Nephron progenitor cell (in vitro differentiated cells): Measurements from ENCODE around the gene ZNF487.

Experiments used
- DNase-seq: peaks from one replicate; pipeline ENCODE4 v3.0.0; 2021
- H3K27ac Mint-ChIP-seq: 2 replicates; pipeline ENCODE4 v1.8.0; 2021; ENCODE audit warnings: mild to moderate bottlenecking, moderate library complexity, mixed read lengths
- H3K27me3 Mint-ChIP-seq: 2 replicates; pipeline ENCODE4 v1.8.0; 2021; ENCODE audit warnings: mild to moderate bottlenecking, low read depth, mixed read lengths; ENCODE audit not compliant: poor library complexity
- H3K36me3 Mint-ChIP-seq: 2 replicates; pipeline ENCODE4 v1.8.0; 2021; ENCODE audit warnings: low read depth, mixed read lengths
- H3K4me1 Mint-ChIP-seq: 2 replicates; pipeline ENCODE4 v1.8.0; 2021; ENCODE audit warnings: mixed read lengths
- H3K4me3 Mint-ChIP-seq: 2 replicates; pipeline ENCODE4 v1.8.0; 2021; ENCODE audit warnings: mild to moderate bottlenecking, moderate library complexity, mixed read lengths
- H3K9me3 Mint-ChIP-seq: 2 replicates; pipeline ENCODE4 v1.8.0; 2021; ENCODE audit warnings: mild to moderate bottlenecking, moderate library complexity, mixed read lengths
- TF ChIP-seq, protein P1 (sequence below): fragments of 200-600 bp; sonication (generic); IDR thresholded peaks from 2 replicates; pipeline ENCODE4 v1.5.0; 2021; ENCODE audit warnings: antibody characterized with exemption

Gene ZNF487

DNA sequence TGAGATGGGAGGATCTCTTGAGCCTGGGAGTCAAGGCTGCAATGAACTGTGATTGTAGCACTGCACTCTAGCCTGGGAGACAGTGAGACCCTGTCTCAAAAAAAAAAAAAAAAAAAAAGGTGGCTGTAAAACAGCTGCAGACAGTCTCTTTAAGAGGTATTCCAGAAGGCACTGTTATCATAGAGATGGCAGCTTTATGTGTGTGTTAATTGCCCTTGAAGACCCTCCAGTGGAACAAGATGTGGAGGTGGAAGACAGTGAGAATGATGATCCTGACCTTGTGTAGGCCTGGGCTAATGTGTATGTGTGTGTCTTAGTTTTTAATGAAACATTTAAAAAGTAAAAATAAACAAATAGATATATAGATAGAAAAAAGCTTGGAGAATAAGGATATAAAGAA is 66.0 kb downstream of the ZNF487 start:
- Mint-ChIP-seq H3K9me3 (peaks cover 18% of the 10 kb centered on the region), H3K4me3 (no peak overlapping the region), H3K27ac (no peak overlapping the region), H3K4me1 (no peaks in the 10 kb centered on the region), H3K36me3 (no peaks in the 10 kb centered on the region), H3K27me3 (peaks cover 4% of the 10 kb centered on the region)
- DNase-seq, result no peak
- TF ChIP-seq, protein P1, sequence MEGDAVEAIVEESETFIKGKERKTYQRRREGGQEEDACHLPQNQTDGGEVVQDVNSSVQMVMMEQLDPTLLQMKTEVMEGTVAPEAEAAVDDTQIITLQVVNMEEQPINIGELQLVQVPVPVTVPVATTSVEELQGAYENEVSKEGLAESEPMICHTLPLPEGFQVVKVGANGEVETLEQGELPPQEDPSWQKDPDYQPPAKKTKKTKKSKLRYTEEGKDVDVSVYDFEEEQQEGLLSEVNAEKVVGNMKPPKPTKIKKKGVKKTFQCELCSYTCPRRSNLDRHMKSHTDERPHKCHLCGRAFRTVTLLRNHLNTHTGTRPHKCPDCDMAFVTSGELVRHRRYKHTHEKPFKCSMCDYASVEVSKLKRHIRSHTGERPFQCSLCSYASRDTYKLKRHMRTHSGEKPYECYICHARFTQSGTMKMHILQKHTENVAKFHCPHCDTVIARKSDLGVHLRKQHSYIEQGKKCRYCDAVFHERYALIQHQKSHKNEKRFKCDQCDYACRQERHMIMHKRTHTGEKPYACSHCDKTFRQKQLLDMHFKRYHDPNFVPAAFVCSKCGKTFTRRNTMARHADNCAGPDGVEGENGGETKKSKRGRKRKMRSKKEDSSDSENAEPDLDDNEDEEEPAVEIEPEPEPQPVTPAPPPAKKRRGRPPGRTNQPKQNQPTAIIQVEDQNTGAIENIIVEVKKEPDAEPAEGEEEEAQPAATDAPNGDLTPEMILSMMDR, result no peak

- Mint-ChIP-seq H3K4me1 (no peaks in the 10 kb centered on the region), H3K36me3 (peaks cover 8% of the 10 kb centered on the region), H3K27me3 (peaks cover 4% of the 10 kb centered on the region), H3K27ac (no peak overlapping the region), H3K9me3 (peaks cover 91% of the 10 kb centered on the region), H3K4me3 (no peak overlapping the region)
- TF ChIP-seq, protein P1, result no peak
- DNase-seq, result no peak
Measured at GRCh38 chr10:43524434-43525247, 87.7 kb downstream of the ZNF487 start.
